HG03196 (cell line): Measurements from ENCODE around the gene SH2D1A.

Experiments
- ATAC-seq: cut with Tn5 transposase; IDR thresholded peaks from one replicate; pipeline ENCODE4 v1.9.1; 2021; ENCODE audit not compliant: unreplicated experiment

Gene SH2D1A

DNA sequence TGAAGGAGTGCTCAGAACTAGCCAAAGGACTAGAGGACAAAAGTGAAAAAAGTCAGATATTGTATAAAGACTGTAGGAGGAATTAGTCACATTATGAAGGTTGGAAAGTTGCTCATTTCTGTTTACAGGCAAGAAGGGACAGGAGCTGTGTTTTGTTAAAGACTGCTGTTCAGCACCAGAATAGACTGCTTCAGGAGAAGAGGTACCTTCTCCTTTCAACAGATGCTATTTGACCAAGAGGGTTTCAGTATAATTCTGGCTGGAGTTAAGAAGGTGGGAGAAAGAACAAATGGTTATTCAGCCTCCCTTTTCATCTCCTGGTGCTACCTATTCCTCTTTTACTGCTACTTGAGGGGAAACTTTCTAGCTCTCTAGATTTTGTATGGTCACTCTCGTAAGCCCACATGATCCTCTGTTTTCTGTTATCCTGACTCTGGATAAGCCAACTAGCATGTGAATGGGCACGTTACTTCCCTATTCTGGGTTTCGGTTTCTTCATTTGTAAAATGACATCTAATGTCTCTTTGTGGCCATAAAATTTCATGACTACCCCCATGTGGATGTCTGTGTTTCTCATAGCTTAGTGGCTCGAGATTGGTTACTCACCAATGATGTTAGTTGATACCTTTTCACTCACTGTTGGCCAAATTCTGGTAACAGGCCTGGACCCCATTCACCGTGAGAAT, 68.9 kb downstream of the SH2D1A start:
- ATAC-seq = no peak

DNA sequence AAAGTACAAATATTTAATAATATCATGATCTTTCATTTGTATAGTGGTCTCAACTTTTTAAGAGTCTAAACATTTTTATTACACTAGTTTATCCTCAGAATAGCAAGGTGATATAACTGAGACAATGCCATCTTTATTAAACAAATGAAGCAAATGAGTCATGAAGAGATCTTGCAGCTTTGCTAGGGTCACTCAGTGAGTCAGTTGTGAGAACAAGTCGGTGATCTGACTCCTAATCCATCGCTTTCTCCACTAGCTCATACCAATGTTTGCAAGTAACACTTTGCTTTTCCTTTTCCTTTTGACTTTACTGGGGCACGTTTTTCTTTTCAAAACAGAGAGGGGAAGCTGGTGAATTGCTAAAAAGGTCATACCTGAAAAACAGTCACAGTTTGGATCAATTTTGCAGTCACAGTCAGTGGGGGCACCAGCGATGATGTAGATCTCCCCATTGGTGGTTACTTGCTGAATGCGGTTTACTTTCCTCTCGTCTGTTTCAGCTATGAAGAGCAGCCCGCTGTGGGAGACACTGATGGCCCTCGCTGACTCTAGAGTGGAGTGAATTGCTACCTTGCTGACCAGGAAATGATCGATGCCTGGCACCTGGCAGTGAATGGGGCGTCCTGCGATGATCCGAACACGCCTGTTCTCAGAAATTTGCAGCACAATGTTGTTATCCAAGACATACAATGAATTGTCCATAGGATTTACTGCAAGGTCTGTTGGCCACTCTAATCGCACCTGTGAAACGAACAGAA, 75.7 kb downstream of the SH2D1A start:
- no peak for ATAC-seq
